Karpas-422 (cell line): ENCODE measurements around the gene DCST2. TPM values are rescaled to one million over a fixed set of nuclear protein-coding genes. Genes with fewer than 3 reads are reported as not detected.

ENCODE experiments used
- DNase-seq: peaks from one replicate; pipeline ENCODE4 v3.0.0-alpha.2; 2015
- H2AFZ ChIP-seq: fragments of 200-600 bp; sonication (generic); 2 replicates; pipeline ENCODE4 v1.6.1; 2014; ENCODE audit warnings: antibody characterized with exemption, low read length, mixed read lengths
- H3K27ac ChIP-seq: fragments of 200-600 bp; sonication (generic); 2 replicates; pipeline ENCODE4 v1.5.1; 2014; ENCODE audit warnings: mild to moderate bottlenecking, low read length, moderate library complexity
- H3K27me3 ChIP-seq: fragments of 200-600 bp; sonication (generic); 2 replicates; pipeline ENCODE4 v1.6.1; 2014; ENCODE audit warnings: low read length, mixed read lengths
- H3K36me3 ChIP-seq: fragments of 200-600 bp; sonication (generic); 2 replicates; pipeline ENCODE4 v1.6.1; 2014; ENCODE audit warnings: low read length, mixed read lengths; ENCODE audit not compliant: insufficient read depth
- H3K4me1 ChIP-seq: fragments of 200-600 bp; sonication (generic); 2 replicates; pipeline ENCODE4 v1.6.1; 2014; ENCODE audit warnings: mild to moderate bottlenecking, low read length, mixed read lengths
- H3K4me2 ChIP-seq: fragments of 200-600 bp; sonication (generic); 2 replicates; pipeline ENCODE4 v1.6.1; 2014; ENCODE audit warnings: low read length, low read depth, mild to moderate bottlenecking; ENCODE audit not compliant: poor library complexity, severe bottlenecking
- H3K4me3 ChIP-seq: fragments of 200-600 bp; sonication (generic); 2 replicates; pipeline ENCODE4 v1.5.1; 2014; ENCODE audit warnings: mild to moderate bottlenecking, antibody characterized with exemption, low read length, mixed read lengths
- H3K79me2 ChIP-seq: fragments of 200-600 bp; sonication (generic); 2 replicates; pipeline ENCODE4 v1.6.1; 2014; ENCODE audit warnings: mild to moderate bottlenecking, low read length, mixed read lengths
- H3K9ac ChIP-seq: fragments of 200-600 bp; sonication (generic); 2 replicates; pipeline ENCODE4 v1.6.0; 2014; ENCODE audit warnings: low read length
- H3K9me2 ChIP-seq: fragments of 200-600 bp; sonication (generic), shearing (Covaris generic); replicated peaks from 2 replicates; pipeline ENCODE4 v1.6.0; 2014; ENCODE audit warnings: mild to moderate bottlenecking, low read length, moderate library complexity; ENCODE audit not compliant: insufficient read depth
- H3K9me3 ChIP-seq: fragments of 300-700, 200-600 bp; sonication (generic); 2 replicates; pipeline ENCODE4 v1.6.1; 2014; ENCODE audit warnings: low read length, mixed read lengths
- H4K20me1 ChIP-seq: fragments of 200-600 bp; sonication (generic); 2 replicates; pipeline ENCODE4 v1.6.1; 2014; ENCODE audit warnings: mild to moderate bottlenecking, antibody characterized with exemption, low read length, low read depth; ENCODE audit not compliant: insufficient read depth
- total RNA-seq: library from RNA; depleted of rRNA; stranded (reverse); fragments of >200 nt; shearing (Covaris generic); gene quantifications from 2 replicates; pipeline ENCODE4 v1.2.3, GENCODE V29; 2014; ENCODE audit warnings: low replicate concordance

The DCST2 gene
- total RNA-seq, 1 experiment from 2014 or later, result 3.5 TPM

- Histone ChIP-seq H3K9me3 (no peaks in the 10 kb centered on the region), H2AFZ (no peak overlapping the region), H3K27me3 (no peaks in the 10 kb centered on the region), H3K4me2 (no peak overlapping the region), H3K4me1 (peaks cover 70% of the 10 kb centered on the region), H3K79me2 (no peaks in the 10 kb centered on the region), H4K20me1 (no peaks in the 10 kb centered on the region; the same call in 1 of the 2 replicates), H3K9me2 (no peaks in the 10 kb centered on the region), H3K9ac (no peak overlapping the region), H3K4me3 (no peak overlapping the region), H3K27ac (no peak overlapping the region), H3K36me3 (0 out of 2 replicates have a peak, but pooled peaks cover 3% of the 10 kb centered on the region)
- no peak for DNase-seq
Measured at GRCh38 chr1:155014709-155015508, 18.7 kb downstream of the DCST2 start.

- H3K36me3 ChIP-seq, result no peaks in the 10 kb centered on the region
- H3K27me3 ChIP-seq, result no peaks in the 10 kb centered on the region
- H3K27ac ChIP-seq, result peak overlapping the region; percentile 40; the same call in 1 of the 2 replicates
- H3K9me2 ChIP-seq, result no peaks in the 10 kb centered on the region
- H4K20me1 ChIP-seq, result no peaks in the 10 kb centered on the region
- no peaks in the 10 kb centered on the region for H3K79me2 ChIP-seq
- DNase-seq, result no peak
- no peak overlapping the region for H3K9ac ChIP-seq
- H3K4me3 ChIP-seq, result no peak overlapping the region
- H2AFZ ChIP-seq, result no peak overlapping the region
- H3K4me1 ChIP-seq, result peaks cover 78% of the 10 kb centered on the region
- H3K9me3 ChIP-seq, result no peaks in the 10 kb centered on the region
- H3K4me2 ChIP-seq, result no peak overlapping the region
Measured at GRCh38 chr1:155013632-155014031, 19.9 kb downstream of the DCST2 start.

GRCh38 chr1:155012776-155013602, 20.6 kb downstream of the DCST2 start:
- Histone ChIP-seq H3K4me1 (peaks cover 79% of the 10 kb centered on the region), H3K79me2 (peaks cover 5% of the 10 kb centered on the region; the same call in 1 of the 2 replicates), H3K9me3 (no peaks in the 10 kb centered on the region), H3K27me3 (no peaks in the 10 kb centered on the region), H3K4me2 (no peak overlapping the region), H4K20me1 (no peaks in the 10 kb centered on the region), H3K36me3 (no peaks in the 10 kb centered on the region), H3K27ac (peak overlapping the region; percentile 40), H3K9ac (no peak overlapping the region), H2AFZ (no peak overlapping the region), H3K4me3 (no peak overlapping the region), H3K9me2 (no peaks in the 10 kb centered on the region)
- no peak for DNase-seq

- Histone ChIP-seq H2AFZ (no peak overlapping the region), H4K20me1 (no peaks in the 10 kb centered on the region), H3K4me2 (no peak overlapping the region), H3K9me2 (no peaks in the 10 kb centered on the region), H3K9me3 (no peaks in the 10 kb centered on the region), H3K27ac (no peak overlapping the region), H3K79me2 (peaks cover 11% of the 10 kb centered on the region; the same call in 1 of the 2 replicates), H3K27me3 (no peaks in the 10 kb centered on the region), H3K9ac (no peak overlapping the region), H3K4me3 (no peak overlapping the region), H3K36me3 (no peaks in the 10 kb centered on the region), H3K4me1 (peaks cover 77% of the 10 kb centered on the region)
- peak; percentile 69 for DNase-seq
Measured at GRCh38 chr1:155012026-155012546, 21.5 kb downstream of the DCST2 start.

- H3K4me1 ChIP-seq, result peaks cover 77% of the 10 kb centered on the region
- no peaks in the 10 kb centered on the region for H3K9me2 ChIP-seq
- DNase-seq, result peak; percentile 34
- H4K20me1 ChIP-seq, result no peaks in the 10 kb centered on the region
- H3K27ac ChIP-seq, result no peak overlapping the region
- H3K9me3 ChIP-seq, result no peaks in the 10 kb centered on the region
- no peak overlapping the region for H3K4me3 ChIP-seq
- H3K9ac ChIP-seq, result no peak overlapping the region
- no peaks in the 10 kb centered on the region for H3K36me3 ChIP-seq
- H3K79me2 ChIP-seq, result peaks cover 12% of the 10 kb centered on the region; the same call in 1 of the 2 replicates
- H3K4me2 ChIP-seq, result no peak overlapping the region
- H2AFZ ChIP-seq, result no peak overlapping the region
- H3K27me3 ChIP-seq, result no peaks in the 10 kb centered on the region
Measured at GRCh38 chr1:155011437-155012025, 22.1 kb downstream of the DCST2 start.

GRCh38 chr1:155011004-155011416, 22.6 kb downstream of the DCST2 start:
- no peak overlapping the region for H3K27ac ChIP-seq
- no peaks in the 10 kb centered on the region for H3K9me3 ChIP-seq
- H4K20me1 ChIP-seq, result no peaks in the 10 kb centered on the region
- H3K36me3 ChIP-seq, result no peaks in the 10 kb centered on the region
- H3K4me2 ChIP-seq, result no peak overlapping the region
- peaks cover 12% of the 10 kb centered on the region; the same call in 1 of the 2 replicates for H3K79me2 ChIP-seq
- no peak overlapping the region for H3K9ac ChIP-seq
- peak; percentile 39 for DNase-seq
- no peak overlapping the region for H2AFZ ChIP-seq
- H3K9me2 ChIP-seq, result no peaks in the 10 kb centered on the region
- no peak overlapping the region for H3K4me3 ChIP-seq
- H3K27me3 ChIP-seq, result no peaks in the 10 kb centered on the region
- H3K4me1 ChIP-seq, result peaks cover 77% of the 10 kb centered on the region

- Histone ChIP-seq H3K27ac (no peak overlapping the region), H3K4me1 (peaks cover 79% of the 10 kb centered on the region), H3K9ac (no peak overlapping the region), H3K27me3 (no peaks in the 10 kb centered on the region), H3K36me3 (no peaks in the 10 kb centered on the region), H3K79me2 (peaks cover 14% of the 10 kb centered on the region; the same call in 1 of the 2 replicates), H2AFZ (no peak overlapping the region), H3K9me2 (no peaks in the 10 kb centered on the region), H3K9me3 (no peaks in the 10 kb centered on the region), H3K4me2 (no peak overlapping the region), H3K4me3 (no peak overlapping the region), H4K20me1 (no peaks in the 10 kb centered on the region)
- peak; percentile 39 for DNase-seq
Measured at GRCh38 chr1:155010211-155010918, 23.2 kb downstream of the DCST2 start.
